Activated CD8-positive, alpha-beta memory T cell treated with anti-CD3 and anti-CD28 coated beads, Interleukin-2, amount 50 U/mL, for 24 hours (primary cell): ENCODE measurements around the gene LPP.
"Not testable (repeated sequence)": the region's sequence is repeated elsewhere in the genome, so short reads cannot be mapped to it uniquely, and the experiment has no call there.

Source experiments
- DNase-seq: peaks from one replicate; pipeline ENCODE4 v3.0.0-alpha.2; 2020; ENCODE audit errors: extremely low read depth

The LPP gene

DNA sequence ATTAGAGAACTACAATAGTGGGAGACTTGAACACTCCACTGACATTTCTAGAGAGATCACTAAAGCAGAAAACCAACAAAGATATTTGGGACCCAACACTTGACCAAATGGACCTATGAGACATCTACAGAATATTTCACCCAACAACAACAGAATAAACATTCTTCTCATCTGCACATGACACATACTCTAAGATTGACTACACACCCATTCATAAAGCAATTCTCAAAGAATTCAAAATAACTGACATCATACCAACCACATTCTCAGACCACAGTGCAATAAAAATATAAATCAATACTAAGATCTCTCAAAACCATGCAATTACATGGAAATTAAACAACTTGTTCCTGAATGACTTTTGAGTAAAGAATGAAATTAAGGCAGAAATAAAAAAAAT, 473.7 kb downstream of the LPP start:
- no peak for DNase-seq

DNA sequence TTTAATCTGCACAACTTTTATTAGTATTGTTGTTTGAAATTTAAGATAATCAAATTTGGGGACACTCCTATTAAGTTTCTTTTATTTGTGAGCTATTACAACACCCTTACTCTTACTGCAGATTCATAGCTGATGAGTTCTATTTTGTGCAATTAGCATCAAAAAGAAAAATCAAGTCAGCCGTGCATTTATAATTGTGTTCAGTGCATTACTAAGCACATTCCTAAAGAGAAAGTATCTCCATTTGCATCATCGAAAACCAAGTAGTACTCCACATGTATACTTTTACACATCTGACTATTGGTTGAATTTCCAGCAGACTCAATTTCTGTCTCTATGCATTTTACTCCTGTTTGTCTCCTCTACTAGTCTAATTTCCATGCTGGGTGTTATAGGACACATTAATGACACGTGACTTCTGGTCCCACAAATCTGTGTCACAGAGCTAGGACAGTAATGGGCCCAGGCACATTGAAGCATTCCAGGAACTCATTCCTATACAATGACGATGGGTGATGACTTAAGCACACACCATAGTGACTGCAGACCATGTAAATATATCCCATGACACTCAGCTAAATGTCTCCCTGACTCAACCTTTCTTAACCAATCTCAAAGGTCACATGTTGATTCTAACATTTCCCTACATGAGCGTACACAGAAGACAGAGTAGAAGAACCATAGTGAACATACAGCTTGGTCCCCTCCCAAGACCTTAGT, 477.5 kb downstream of the LPP start:
- no peak for DNase-seq

DNA sequence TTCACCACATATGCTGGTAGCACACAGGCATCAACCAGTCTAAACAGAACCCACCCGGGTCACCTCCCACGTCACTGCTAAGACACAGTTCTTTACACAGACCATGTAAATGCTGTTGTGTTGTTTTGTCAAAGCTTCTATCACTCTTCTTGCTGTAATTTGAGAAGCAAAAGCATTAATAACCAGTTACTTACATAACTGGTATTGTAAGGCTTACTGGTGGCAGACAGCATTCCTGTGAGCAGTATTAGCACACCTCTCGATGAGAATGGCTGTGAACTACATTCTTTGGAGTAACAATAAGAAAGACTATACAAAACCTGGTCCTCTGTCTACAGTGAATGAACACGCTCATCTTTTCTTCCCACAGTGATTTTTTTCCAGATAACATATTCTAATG, 479.2 kb downstream of the LPP start:
- no peak for DNase-seq

DNA sequence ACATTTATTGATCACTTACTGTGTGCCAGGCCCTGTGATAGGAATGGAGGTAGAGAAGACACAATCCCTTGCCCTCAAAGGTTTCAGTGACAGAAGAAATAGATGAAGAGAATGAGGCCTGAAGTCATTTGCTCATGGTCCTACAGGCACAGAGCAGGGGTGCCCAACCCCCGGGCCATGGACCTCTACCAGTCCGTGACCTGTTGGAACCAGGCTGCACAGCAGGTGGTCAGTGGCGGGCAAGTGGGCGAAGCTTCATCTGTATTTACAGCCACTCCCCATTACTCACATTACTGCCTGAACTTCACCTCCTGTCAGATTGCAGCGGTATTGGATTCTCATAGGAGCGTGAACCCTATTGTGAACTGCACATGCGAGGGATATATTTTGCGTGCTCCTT, 480.3 kb downstream of the LPP start:
- DNase-seq, result no peak

DNA sequence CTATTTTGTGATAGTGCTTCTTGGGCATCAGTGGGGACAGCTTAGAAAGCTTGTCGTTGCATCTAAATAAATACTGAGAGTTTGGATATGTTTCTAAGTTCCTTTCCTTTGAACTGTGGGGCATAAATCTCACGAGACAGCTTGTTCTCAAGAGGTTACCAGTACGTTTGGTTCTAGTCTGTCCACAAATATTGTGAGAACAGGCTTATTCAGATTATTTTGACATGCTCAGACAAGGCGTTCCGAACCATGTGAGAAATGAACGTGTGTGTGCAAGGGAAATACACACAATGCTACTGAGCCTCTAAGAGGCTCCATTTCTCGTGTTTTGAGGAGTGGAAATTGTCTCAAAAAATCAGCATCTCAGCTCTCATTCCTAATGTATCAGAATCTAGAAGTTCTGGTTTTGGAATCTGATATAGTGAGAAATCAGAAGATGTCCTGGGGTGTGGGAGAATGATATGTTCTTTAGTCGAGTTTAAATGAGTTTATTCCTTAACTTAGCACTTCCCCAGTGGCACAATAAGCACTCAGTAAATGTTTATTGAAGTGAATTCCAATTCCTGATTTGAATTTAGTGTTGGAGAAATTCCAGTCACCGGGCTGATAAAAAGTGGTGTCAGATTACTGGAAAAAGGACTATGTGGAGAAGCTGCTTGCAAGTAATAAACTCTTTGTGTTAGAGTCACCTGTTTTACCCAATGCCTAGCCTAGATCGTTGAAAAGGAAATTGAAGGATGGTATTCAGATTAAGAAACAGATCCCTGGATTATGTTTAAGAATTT, 481.5 kb downstream of the LPP start:
- DNase-seq, result no peak

DNA sequence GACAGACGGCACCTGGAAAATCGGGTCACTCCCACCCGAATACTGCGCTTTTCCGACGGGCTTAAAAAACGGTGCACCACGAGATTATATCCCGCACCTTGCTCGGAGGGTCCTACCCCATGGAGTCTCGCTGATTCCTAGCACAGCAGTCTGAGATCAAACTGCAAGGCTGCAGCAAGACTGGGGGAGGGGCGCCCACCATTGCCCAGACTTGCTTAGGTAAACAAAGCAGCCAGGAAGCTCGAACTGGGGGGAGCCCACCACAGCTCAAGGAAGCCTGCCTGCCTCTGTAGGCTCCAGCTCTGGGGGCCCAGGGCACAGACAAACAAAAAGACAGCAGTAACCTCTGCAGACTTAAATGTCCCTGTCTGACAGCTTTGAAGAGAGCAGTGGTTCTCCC, 482.3 kb downstream of the LPP start:
- DNase-seq, result not testable (repeated sequence)

DNA sequence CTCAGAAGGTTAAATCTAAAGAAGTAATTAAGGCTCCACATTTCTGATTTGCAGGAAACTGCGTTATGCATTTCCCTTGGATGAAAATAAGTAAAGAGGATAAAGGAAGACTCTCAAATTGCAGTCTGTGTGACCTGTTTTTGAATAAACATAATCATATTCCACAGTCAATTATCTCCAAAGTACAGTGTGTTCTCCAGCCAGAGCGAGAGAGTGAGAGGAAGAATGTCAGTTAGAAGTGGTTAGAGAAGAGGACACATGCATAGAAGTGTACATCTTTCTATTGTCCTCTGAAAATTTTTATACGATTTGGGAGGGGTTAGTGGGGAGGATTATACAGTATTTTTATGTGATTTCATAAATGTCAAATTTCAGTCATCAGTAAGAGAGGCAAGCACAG, 487.1 kb downstream of the LPP start:
- no peak for DNase-seq

DNA sequence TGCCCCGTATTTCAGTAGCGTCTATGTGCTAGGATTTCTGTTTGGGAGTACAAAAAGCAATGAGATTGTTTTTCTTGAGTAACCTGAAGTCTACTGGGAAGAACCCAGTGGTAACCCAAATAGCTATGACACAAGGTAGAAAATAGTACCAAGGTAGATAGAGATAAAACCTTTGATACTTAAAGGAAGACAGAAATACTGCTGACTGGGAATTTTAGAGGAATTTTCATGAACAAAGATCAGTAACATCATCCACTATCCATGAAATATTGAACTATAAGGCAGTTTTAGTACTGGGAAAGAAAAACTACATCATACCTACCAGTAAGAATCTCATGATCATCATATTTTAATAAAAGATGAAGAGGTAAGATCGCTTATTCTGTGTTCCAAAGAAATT, 489.8 kb downstream of the LPP start:
- DNase-seq, result no peak

DNA sequence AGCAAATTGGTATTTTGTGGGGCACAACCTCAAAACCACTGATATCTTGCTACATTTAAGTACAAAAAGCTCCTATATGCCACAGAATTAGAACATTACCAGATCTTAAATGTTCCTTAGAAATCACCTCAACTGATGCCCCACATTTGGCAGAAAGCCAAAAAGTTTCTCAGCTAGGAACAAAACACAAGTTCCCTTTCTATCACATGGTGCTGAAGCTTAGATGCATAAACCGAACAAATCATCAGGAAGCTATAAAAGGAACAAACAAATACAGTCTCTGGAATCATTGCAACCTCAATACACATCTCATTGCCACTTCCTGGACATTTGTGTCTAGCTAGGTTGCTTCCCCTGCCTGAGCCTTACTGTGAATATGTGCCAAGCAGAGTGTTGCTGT, 492.6 kb downstream of the LPP start:
- no peak for DNase-seq

DNA sequence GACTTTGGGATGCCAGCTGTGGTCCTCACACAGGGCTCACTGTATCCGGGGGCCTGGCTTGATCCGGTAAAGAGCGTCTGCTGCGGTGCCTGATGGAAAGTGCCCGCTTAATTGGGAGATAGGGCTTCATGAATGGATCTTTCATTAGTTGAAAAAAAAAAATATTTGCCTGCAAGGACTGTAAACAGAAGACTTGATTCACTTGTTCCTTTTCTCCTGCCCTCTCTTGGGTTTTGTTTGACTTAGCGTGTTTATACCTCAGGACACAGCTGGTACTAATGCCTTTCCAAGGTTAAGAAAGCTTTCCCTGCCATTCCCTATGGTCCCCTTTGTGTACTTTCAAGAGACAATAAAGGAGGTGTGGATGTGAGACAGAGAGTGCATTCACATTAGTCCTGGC, 493.3 kb downstream of the LPP start:
- no peak for DNase-seq

DNA sequence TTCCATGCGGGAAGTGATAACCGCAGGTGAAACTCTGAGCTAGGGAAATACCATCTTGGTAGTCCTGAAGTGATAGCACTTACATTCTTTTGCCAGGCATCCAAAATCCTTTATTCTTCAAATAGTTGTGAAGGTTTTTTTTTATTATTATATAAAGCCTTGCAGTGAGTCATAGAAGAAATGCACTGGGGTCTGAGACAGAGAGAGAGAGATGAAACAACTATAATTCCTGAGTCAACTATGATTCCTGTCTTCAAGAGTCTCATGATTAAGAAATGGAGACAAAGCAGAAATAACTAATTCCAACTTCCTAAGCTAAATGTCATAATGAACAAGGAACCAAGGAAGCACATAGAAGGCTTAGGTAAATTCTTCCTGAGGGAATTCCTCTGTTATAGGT, 495.6 kb downstream of the LPP start:
- no peak for DNase-seq

DNA sequence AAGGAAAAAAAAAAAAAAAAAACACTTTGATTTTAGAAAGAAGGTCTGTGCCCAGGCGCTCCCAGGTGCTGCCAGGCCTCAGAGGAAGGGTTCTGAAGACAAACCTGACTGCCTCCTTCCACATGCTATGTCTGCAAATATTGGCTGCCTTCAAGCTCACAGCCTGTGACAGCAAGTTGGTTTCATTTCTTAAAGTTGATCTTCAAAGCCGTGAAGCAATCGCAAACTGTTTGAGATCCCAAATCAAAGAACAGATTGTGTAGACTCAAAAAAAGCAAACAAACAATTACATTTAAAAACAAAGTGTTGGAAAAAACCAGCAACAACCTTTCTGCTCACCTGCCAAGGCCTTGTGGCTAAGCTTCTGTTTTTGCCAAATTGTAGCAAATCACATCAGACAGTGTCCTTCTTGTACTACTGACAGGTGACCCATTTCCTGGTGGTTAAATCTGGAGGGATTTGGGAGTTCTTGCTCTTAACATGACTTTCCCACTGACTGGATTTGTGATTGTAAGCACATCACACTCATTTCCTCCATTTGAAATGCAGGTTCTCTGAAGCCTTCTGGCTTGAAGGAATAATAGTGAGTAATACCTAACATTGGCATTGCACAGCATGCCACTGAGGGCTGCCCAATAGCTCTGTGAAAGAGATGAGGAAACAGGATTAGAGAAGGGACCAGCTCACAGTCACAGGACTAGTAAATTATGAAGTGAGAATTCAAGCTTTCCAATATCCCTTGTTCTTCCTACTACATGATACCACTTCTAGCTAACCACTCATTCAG, 502.4 kb downstream of the LPP start:
- no peak for DNase-seq

DNA sequence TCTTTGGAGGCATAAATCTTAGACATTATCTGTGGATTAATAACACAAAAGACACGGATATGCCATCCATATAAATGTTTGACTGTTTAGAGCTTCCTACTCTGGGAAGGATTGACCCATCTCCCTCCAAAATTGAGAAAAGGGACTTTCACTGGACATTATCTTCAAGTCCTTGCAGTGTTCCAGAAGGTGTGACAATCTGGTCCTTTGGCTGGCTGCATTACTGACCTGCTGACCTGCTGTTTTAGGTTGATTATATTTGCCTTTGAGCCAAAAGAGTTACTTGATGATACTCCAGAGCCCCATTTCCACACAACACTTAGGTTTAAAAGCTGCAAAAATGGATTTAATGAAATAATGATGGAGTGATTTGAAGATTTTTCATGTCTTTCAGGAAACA, 504.6 kb downstream of the LPP start:
- no peak for DNase-seq

DNA sequence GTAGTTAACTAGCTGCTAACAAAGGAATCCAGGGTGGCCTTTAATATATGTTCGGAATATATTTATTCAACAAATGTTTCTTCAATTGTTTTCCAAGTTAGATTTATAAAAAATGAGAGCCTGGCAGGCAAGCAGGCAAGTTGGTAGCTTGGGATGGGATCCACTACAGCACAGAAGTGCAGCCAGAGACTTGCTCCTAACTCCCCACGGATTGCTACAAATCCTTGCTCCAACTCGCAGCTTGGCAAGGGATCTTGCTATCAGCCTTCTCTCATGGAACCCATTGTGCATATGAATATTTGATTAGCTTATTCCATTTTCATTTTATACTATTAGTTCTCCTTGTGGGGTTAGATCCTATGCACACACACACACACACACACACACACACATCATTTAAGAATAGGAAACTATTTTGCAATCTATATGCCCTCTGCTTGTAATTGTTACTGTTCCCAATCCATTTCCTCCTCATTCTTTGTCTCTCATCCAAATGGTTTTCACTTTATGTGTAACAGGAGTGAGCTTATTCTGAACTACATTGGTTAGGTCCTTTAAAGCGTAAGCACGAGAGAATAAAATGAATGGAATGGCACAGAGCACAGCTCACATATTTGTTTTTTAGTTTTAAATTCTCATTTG, 505.6 kb downstream of the LPP start:
- no peak for DNase-seq

DNA sequence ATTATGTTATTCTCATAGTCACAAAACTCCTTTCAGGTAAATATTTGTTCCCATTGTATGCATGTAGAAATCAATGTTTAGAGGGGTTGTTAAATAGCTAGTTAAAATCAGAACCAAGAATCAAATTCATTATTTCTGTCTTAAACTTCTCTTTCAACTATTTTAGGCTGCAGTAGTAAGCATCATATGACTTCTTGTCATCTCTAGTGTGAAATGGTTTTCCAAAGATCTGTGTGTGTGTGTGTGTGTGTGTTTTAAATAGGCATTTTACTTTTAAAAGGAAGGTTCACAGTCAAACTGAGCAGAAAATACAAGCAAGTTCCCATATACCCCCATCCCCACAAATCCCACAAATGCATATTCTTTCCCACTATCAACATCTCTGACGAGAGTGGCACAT, 506.5 kb downstream of the LPP start:
- no peak for DNase-seq

DNA sequence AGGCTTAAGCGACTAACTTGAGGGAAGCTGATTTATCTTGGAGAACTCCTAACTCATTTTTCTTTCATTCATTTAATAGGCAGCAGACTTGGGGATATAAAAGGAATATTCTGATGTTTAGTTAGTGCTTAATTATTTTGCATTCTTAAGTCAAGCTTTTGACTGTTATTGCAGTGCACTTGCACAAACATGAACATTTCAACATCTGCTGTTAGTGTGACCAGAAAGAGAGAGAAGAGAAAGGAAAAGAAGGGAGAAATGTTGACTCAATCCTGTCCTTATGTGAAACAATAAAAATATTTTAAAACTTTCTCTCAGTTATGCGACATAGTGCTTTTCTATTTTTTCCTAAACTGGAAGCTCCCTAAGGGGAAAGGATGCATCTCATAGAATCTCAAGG, 507.8 kb downstream of the LPP start:
- DNase-seq, result no peak

DNA sequence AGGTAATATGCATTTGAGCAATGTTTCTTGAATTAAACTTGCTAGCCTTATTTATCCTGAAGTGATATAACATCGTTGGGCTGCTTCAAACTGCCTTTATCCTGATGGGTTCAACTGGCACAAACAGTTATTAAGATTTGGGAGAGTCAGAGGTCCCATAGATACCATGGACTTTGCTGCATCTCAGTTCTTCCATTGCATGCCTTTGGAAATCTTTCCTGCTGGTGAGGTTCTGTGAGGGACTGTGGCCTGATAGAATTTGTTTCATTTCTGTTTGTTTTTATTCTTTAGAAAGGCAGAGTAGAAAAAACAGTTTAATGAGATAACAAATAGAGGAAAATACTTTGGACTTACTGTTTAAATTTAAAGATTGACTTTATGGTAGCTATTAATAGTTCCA, 508.3 kb downstream of the LPP start:
- DNase-seq, result no peak

DNA sequence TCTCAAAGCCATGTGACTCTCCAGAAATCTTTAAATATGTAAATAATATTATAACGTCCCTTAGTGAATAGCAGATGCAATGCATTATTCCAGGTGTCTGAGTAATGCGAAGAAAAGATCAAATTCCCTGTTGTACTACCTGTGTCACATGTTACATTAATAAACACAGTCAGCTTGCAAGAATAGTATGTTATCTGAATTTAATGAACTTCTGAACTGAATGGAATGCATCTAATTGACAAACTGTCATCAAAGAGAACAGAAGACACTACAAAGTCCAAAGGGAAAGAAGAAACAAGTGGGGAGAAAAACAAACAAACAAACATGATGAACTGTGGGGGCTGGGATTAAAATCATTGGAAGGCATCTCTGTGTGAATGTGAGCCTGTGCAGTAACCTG, 508.8 kb downstream of the LPP start:
- no peak for DNase-seq

DNA sequence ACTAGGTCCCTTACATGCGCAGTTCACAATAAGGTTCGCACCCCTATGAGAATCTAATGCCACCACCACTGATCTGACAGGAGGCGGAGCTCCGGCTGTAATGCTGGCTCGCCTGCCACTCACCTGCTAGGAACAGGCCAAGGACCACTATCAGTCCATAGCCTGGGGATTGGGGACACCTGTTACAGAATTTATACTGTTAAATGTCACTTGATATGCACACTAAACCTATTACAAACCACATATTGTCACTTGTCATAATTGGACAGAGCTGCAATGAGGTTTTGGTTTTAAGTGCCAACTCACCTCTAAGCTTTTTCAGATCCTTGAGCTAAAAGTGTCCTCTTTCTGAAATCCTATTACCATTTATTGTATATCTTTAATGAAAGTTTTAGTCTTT, 509.9 kb downstream of the LPP start:
- no peak for DNase-seq

DNA sequence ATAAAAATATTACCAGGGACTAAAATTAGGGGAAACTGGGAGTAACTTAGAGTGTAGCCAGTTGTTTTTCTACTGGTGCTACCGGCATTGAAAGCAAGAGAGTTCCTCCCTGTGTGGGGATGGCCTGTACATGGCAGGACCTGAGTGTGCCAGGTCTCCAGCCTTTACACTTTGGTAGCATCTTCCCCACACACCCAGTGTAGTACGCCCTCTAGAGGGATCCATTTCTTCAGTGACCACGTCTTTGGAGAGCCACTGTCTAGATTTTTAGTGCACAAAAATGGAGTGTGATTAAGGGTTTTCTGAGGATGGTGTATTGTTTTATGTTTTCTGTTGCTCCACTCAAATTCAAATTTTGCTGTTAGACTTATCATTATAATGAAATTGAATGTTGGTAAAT, 510.8 kb downstream of the LPP start:
- DNase-seq, result no peak

DNA sequence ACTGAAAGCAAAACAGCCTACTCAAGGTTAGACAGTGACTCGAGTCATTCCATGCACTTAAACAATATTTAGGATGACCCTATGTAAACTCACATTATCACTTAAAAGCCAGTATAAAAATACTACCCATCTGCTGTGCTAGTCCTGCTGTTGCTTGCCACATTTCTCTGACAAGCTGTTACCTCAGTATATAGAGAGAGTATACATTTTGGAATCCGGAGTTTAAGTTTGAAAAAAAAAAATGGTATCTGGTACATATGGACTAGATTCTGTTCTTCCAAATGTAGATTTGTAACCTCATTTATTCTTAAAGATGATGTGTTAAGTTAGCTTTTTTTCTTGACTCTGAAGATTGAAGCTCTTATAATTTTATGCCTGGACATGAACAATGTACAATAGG, 514.0 kb downstream of the LPP start:
- DNase-seq, result no peak

DNA sequence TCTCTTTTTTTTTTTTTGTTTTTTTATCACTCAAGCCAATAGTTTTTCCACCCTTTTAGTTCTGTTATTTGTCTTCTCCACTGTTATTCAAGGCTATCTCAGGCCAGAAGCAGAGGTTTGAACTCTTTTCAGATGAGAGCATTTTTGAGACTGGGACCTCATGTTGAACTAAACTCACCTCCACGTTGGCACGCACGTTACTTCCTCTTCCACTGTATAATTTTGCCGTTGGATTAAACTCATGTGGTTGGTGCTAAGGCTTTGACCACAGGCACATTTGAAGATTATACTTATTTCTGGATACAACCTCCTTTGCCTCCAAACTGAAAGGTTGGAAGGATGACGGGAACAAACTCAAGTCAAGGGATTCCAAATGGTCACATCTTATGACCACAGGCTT, 516.5 kb downstream of the LPP start:
- no peak for DNase-seq
